ENCODE results near the gene CAGE1. TPM values are rescaled to one million over a fixed set of nuclear protein-coding genes. Genes with fewer than 3 reads are reported as not detected.
A peak's percentile ranks its signal among the peaks of the same experiment; 100 is the strongest.

CAGE1 gene
- 0.05 TPM for polyA plus RNA-seq (2012; ENCODE audit: low read depth, missing spikeins)

DNA sequence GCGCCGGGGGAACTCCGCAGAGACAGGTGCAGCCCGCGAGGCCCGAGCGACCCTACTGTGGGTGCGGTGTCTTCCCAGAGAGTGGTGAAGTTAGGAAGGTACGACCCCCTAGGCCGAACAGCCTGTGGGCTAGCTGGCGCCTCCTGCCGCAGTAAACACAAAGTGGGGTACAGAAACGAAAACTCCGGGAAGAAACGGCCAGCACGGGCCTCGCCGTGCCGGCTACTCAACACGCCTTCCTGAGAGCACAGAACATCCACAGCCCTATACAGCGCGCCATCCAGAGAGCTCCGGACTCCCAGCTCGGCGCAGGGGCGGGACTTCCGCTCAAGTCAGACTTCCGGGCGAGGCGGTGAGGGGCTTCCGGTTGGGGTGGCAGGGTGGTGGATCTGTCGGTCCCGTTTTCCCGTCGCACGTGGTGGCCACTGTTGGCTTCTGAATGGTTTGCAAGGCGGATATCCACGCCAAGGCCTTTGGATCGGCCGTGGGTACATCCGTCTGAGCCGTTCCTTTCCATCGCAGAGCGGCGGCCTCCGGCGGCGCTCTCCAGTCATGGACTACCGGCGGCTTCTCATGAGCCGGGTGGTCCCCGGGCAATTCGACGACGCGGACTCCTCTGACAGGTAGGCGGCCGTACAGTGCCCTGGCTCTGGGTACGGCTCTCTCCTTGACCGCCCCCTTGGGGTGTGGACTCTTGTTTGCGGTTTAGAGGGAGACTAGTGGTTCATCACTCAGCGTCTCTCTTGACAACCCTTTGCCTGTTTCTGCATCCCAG, at the start of gene CAGE1, which contains the start of gene RIOK1:
Gene CAGE1, minus strand, starts transcription at position 292 of the 775 bp plus-strand sequence. CDS start 2,569 bp downstream, outside the sequence.
Gene RIOK1, plus strand, starts transcription at position 358 of the 775 bp plus-strand sequence. Its CDS starts 195 bp downstream, at position 553.
- peak; percentile 98 for FAIRE-seq
- TF ChIP-seq POU2F2 (IDR thresholded peaks at IDR 0.05; ENCODE audit: low read depth, low read length): peak; percentile 80; the same call in 1 of the 2 replicates
- peak; percentile 98 for TF ChIP-seq POLR2AphosphoS5 (IDR thresholded peaks at IDR 0.05; ENCODE audit: low read depth, low read length)
- TF ChIP-seq TAF1 (IDR thresholded peaks at IDR 0.05; ENCODE audit: low read depth, low read length): peak; percentile 88
- TF ChIP-seq SPI1 (IDR thresholded peaks at IDR 0.05; ENCODE audit: low read depth, low read length): peak; percentile 61
- no peak for TF ChIP-seq PAX5 (IDR thresholded peaks at IDR 0.05; ENCODE audit: insufficient read depth, low read length, severe bottlenecking)
- TF ChIP-seq POLR2A (IDR thresholded peaks at IDR 0.05; ENCODE audit: low read depth, low read length): peak; percentile 98

DNA sequence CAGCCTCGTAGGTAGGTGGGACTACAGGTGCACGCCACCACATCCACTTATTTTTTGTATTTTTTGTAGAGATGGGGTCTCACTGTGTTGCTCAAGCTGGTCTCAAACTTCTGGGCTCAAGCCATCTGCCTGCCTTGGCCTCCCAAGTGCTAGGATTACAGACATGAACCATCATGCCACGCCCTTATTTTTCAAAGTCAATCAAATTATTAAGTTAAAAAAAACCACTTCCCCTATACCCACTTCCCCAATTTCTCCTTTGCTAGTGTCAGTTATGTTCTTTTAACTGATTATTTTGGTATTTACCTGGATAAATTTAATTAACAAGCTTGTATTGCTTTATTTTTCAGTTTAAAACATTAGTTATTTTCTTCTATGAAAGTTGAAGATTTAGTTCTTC, 49.7 kb upstream of the CAGE1 start:
- DNase-seq (ENCODE audit: insufficient read length, low spot score) (no peak), FAIRE-seq (no peak)
- TF ChIP-seq POU2F2 (IDR thresholded peaks at IDR 0.05; ENCODE audit: low read depth, low read length): no peak
- TF ChIP-seq SPI1 (IDR thresholded peaks at IDR 0.05; ENCODE audit: low read depth, low read length): peak; percentile 59

More for the DNA sequence above, at the start of gene CAGE1, which contains the start of gene RIOK1:
- DNase-seq (ENCODE audit: insufficient read length, low spot score): peak; percentile 86

GRCh38 chr6:7438011-7438410, 48.5 kb upstream of the CAGE1 start:
- no peak for TF ChIP-seq PAX5 (IDR thresholded peaks at IDR 0.05; ENCODE audit: insufficient read depth, low read length, severe bottlenecking)
- no peak for TF ChIP-seq POLR2A (IDR thresholded peaks at IDR 0.05; ENCODE audit: low read depth, low read length)
- no peak for TF ChIP-seq SPI1 (IDR thresholded peaks at IDR 0.05; ENCODE audit: low read depth, low read length)
- TF ChIP-seq TAF1 (IDR thresholded peaks at IDR 0.05; ENCODE audit: low read depth, low read length): no peak
- no peak for TF ChIP-seq POU2F2 (IDR thresholded peaks at IDR 0.05; ENCODE audit: low read depth, low read length)
- no peak for TF ChIP-seq POLR2AphosphoS5 (IDR thresholded peaks at IDR 0.05; ENCODE audit: low read depth, low read length)
- FAIRE-seq: no peak
- DNase-seq (ENCODE audit: insufficient read length, low spot score): no peak

- TF ChIP-seq PAX5 (IDR thresholded peaks at IDR 0.05; ENCODE audit: insufficient read depth, low read length, severe bottlenecking) (no peak), POLR2A (IDR thresholded peaks at IDR 0.05; ENCODE audit: low read depth, low read length) (no peak), TAF1 (IDR thresholded peaks at IDR 0.05; ENCODE audit: low read depth, low read length) (no peak), SPI1 (IDR thresholded peaks at IDR 0.05; ENCODE audit: low read depth, low read length) (no peak), POU2F2 (IDR thresholded peaks at IDR 0.05; ENCODE audit: low read depth, low read length) (no peak), POLR2AphosphoS5 (IDR thresholded peaks at IDR 0.05; ENCODE audit: low read depth, low read length) (no peak)
- DNase-seq (ENCODE audit: insufficient read length, low spot score) (no peak), FAIRE-seq (no peak)
Measured at GRCh38 chr6:7434672-7435071, 45.1 kb upstream of the CAGE1 start.

GRCh38 chr6:7433121-7433617, 43.6 kb upstream of the CAGE1 start:
- DNase-seq (ENCODE audit: insufficient read length, low spot score): no peak
- TF ChIP-seq POLR2A (IDR thresholded peaks at IDR 0.05; ENCODE audit: low read depth, low read length) (no peak), SPI1 (IDR thresholded peaks at IDR 0.05; ENCODE audit: low read depth, low read length) (no peak)
- no peak for FAIRE-seq

- DNase-seq (ENCODE audit: insufficient read length, low spot score) (no peak), FAIRE-seq (no peak)
- TF ChIP-seq PAX5 (IDR thresholded peaks at IDR 0.05; ENCODE audit: insufficient read depth, low read length, severe bottlenecking): no peak
- TF ChIP-seq POLR2A (IDR thresholded peaks at IDR 0.05; ENCODE audit: low read depth, low read length): no peak
- no peak for TF ChIP-seq POLR2AphosphoS5 (IDR thresholded peaks at IDR 0.05; ENCODE audit: low read depth, low read length)
- TF ChIP-seq POU2F2 (IDR thresholded peaks at IDR 0.05; ENCODE audit: low read depth, low read length): no peak
- no peak for TF ChIP-seq SPI1 (IDR thresholded peaks at IDR 0.05; ENCODE audit: low read depth, low read length)
- TF ChIP-seq TAF1 (IDR thresholded peaks at IDR 0.05; ENCODE audit: low read depth, low read length): no peak
Measured at GRCh38 chr6:7432391-7433120, 43.0 kb upstream of the CAGE1 start.

DNA sequence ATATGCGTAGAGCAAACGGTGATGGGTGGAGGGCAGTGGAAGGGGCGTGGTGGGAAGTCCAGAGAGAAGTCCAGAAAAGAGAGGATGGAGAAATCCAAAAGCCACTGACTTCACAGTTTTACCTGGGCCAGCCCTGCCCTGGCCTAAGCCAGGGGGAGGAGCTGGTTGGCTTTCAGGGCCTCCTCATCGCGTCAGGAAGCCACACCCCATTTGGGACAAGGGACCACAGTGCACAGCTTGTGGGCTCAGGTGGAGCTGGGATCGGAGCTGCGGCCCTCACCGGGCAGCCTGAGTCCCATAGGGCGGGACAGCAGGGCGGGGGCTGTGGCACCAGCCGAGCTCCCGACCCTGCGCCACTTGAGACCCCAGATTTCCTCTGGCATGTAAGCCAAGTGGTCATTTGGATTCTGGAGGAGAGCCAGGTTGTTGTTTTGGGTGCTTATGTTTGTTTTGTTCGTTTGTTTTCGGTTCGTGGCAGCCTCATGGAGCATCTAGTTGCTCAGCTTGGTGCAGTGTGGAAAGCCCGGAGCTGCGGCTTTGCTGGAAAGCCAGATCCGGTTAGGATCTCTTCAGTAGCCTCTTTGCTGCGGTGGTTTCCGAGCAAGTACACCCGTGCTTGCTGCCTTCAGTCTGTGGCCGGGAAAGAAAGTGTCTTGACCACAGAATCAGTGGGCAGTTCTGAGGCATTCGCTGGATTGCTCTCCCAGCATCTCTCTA, 42.3 kb upstream of the CAGE1 start:
- TF ChIP-seq POLR2AphosphoS5 (IDR thresholded peaks at IDR 0.05; ENCODE audit: low read depth, low read length): no peak
- TF ChIP-seq SPI1 (IDR thresholded peaks at IDR 0.05; ENCODE audit: low read depth, low read length): no peak
- no peak for TF ChIP-seq TAF1 (IDR thresholded peaks at IDR 0.05; ENCODE audit: low read depth, low read length)
- TF ChIP-seq POU2F2 (IDR thresholded peaks at IDR 0.05; ENCODE audit: low read depth, low read length): no peak
- no peak for TF ChIP-seq PAX5 (IDR thresholded peaks at IDR 0.05; ENCODE audit: insufficient read depth, low read length, severe bottlenecking)
- no peak for TF ChIP-seq POLR2A (IDR thresholded peaks at IDR 0.05; ENCODE audit: low read depth, low read length)
- DNase-seq (ENCODE audit: insufficient read length, low spot score) (no peak), FAIRE-seq (no peak)

DNA sequence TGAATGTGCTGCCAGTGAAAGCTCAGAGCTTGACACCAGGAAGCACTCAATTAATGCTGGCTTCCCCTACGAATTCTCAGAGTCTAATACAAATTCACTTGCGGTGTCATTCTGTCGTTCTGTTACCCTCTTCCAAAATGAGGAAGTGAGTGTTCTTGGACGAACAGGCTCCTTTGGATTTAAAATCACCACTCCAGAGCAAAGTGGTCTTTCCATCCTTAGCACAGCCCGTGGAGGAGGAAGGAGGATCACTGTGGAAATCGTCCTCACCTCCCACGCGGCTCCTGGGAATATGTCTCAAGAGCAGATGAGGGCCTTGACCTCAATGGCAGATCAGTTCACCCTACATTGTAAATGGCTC, 41.8 kb upstream of the CAGE1 start:
- no peak for FAIRE-seq
- TF ChIP-seq SPI1 (IDR thresholded peaks at IDR 0.05; ENCODE audit: low read depth, low read length) (peak; percentile 83), POU2F2 (IDR thresholded peaks at IDR 0.05; ENCODE audit: low read depth, low read length) (no peak), POLR2A (IDR thresholded peaks at IDR 0.05; ENCODE audit: low read depth, low read length) (no peak)
- no peak for DNase-seq (ENCODE audit: insufficient read length, low spot score)

- FAIRE-seq (no peak), DNase-seq (ENCODE audit: insufficient read length, low spot score) (no peak)
- TF ChIP-seq SPI1 (IDR thresholded peaks at IDR 0.05; ENCODE audit: low read depth, low read length): no peak
- TF ChIP-seq POLR2AphosphoS5 (IDR thresholded peaks at IDR 0.05; ENCODE audit: low read depth, low read length): no peak
Measured at GRCh38 chr6:7426447-7427169, 37.1 kb upstream of the CAGE1 start.
